Measurements from ENCODE around the gene ARHGEF18.

GRCh38 chr19:7318176-7318575 lies 30.6 kb upstream of the ARHGEF18 start:
- no peak for TF ChIP-seq CTCF (tag by site-specific recombination; IDR thresholded peaks at IDR 0.05)
- TF ChIP-seq ZNF311 (tag by site-specific recombination; IDR thresholded peaks at IDR 0.05; ENCODE audit: borderline replicate concordance): no peak
- no peak for TF ChIP-seq PBX3 (CRISPR knock-in tag; IDR thresholded peaks at IDR 0.05)
- TF ChIP-seq TCF7L2 (IDR thresholded peaks at IDR 0.05; ENCODE audit: borderline replicate concordance, low read depth, low read length): no peak
- TF ChIP-seq MYNN (tag by site-specific recombination; IDR thresholded peaks at IDR 0.05; ENCODE audit: borderline replicate concordance): no peak
- no peak for TF ChIP-seq REST (tag by site-specific recombination; IDR thresholded peaks at IDR 0.05)
- no peak for TF ChIP-seq SP2 (tag by site-specific recombination; IDR thresholded peaks at IDR 0.05)
- TF ChIP-seq ZNF670 (tag by site-specific recombination; IDR thresholded peaks at IDR 0.05; ENCODE audit: low read depth): no peak
- no peak for TF ChIP-seq ZNF777 (tag by site-specific recombination; IDR thresholded peaks at IDR 0.05; ENCODE audit: borderline replicate concordance)
- TF ChIP-seq ZNF121 (tag by site-specific recombination; IDR thresholded peaks at IDR 0.05): no peak
- no peak for TF ChIP-seq ZBTB11 (tag by site-specific recombination; conservative IDR thresholded peaks at IDR 0.05; ENCODE audit: low read depth)

All from HEK293 (cell line).